Panc1 (cell line): ENCODE data around the gene TACC2. TPM values are rescaled to one million over a fixed set of nuclear protein-coding genes. Genes with fewer than 3 reads are reported as not detected.

ENCODE experiments used
- ATAC-seq: fragments of 200-7000 bp; cut with Tn5 transposase; 2 replicates; pipeline ENCODE4 v1.9.1; 2020; ENCODE audit warnings: mild to moderate bottlenecking, moderate library complexity
- BruUV-seq: library from RNA; stranded (reverse); fragments of 400-500 nt; replicated peaks from 2 replicates; lab custom pipeline; 2021; lab: Mats Ljungman, UMichigan
- CTCF ChIA-PET: fragments of 300-600 bp; sonication (Branson Sonifier 250); formaldehyde crosslinking; loops from one replicate; lab custom pipeline; 2022; ENCODE audit warnings: antibody characterized with exemption; lab: Charles Lee
- POLR2A ChIA-PET: fragments of 300-600 bp; sonication (Branson Sonifier 250); formaldehyde crosslinking; loops from one replicate; lab custom pipeline; 2022; ENCODE audit warnings: antibody characterized with exemption; lab: Charles Lee
- DNase-seq: peaks from one replicate; pipeline ENCODE4 v3.0.0-alpha.2; 2010; ENCODE audit warnings: low read depth, low spot score
- H3K27ac ChIP-seq: 2 replicates; pipeline ENCODE4 v1.5.1; 2011; ENCODE audit warnings: mild to moderate bottlenecking, low read length, inconsistent platforms
- H3K27me3 ChIP-seq: fragments of 200-500 bp; sonication (Bioruptor generic); 2 replicates; pipeline ENCODE4 v1.6.0; 2014; ENCODE audit warnings: low read length, inconsistent platforms; ENCODE audit not compliant: control insufficient read depth, insufficient read depth
- H3K36me3 ChIP-seq: fragments of 200-500 bp; sonication (Bioruptor generic); 2 replicates; pipeline ENCODE4 v1.5.1; 2014; ENCODE audit warnings: inconsistent platforms, mild to moderate bottlenecking, low read length, moderate library complexity; ENCODE audit not compliant: control insufficient read depth, insufficient read depth
- H3K4me1 ChIP-seq: 2 replicates; pipeline ENCODE4 v1.5.1; 2011; ENCODE audit warnings: inconsistent platforms, mild to moderate bottlenecking, low read length, moderate library complexity; ENCODE audit not compliant: control insufficient read depth, insufficient read depth
- H3K4me3 ChIP-seq, 2 experiments: 2 replicates each; pipeline ENCODE4 v1.5.1; 2011 to 2012; ENCODE audit warnings: low read depth in 2 of 2, low read length in 2 of 2, mild to moderate bottlenecking in 2 of 2, inconsistent platforms in 1 of 2, moderate library complexity in 1 of 2
- H3K9me3 ChIP-seq: fragments of 200-500 bp; sonication (Bioruptor generic); 2 replicates; pipeline ENCODE4 v1.5.1; 2014; ENCODE audit warnings: low read depth, mild to moderate bottlenecking, inconsistent platforms, low read length, moderate library complexity; ENCODE audit not compliant: control insufficient read depth, insufficient read depth
- CTCF ChIP-seq: fragments of 450-650 bp; IDR thresholded peaks from 2 replicates; pipeline ENCODE4 v1.5.1; 2017; ENCODE audit warnings: mild to moderate bottlenecking
- POLR2AphosphoS5 ChIP-seq: IDR thresholded peaks from 2 replicates; pipeline ENCODE4 v1.6.1; 2012; ENCODE audit warnings: mild to moderate bottlenecking, low read depth, low read length, moderate library complexity
- SIN3A ChIP-seq: IDR thresholded peaks from 2 replicates; pipeline ENCODE4 v1.6.1; 2012; ENCODE audit warnings: low read depth, mild to moderate bottlenecking, low read length, moderate library complexity, borderline replicate concordance; ENCODE audit not compliant: insufficient read depth
- TCF7L2 ChIP-seq: IDR thresholded peaks from 2 replicates; pipeline ENCODE4 v1.6.1; 2011; ENCODE audit warnings: mild to moderate bottlenecking, low read depth, low read length, inconsistent platforms
- in situ Hi-C: cut with HindIII; loops from 2 replicates; pipeline ENCODE4 v1.10.0; 2016; ENCODE audit warnings: low sequenced_read_pairs, low pct_unique_long_range_greater_than_20kb
- intact Hi-C: fragments of 100-400 bp; cut with micrococcal nuclease; formaldehyde crosslinking; loops from one replicate; pipeline ENCODE4 v1.10.0; 2022; ENCODE audit not compliant: unreplicated experiment
- total RNA-seq: library from RNA; stranded (reverse); gene quantifications from one replicate; pipeline ENCODE4 v1.2.1, GENCODE V29; 2021; ENCODE audit not compliant: unreplicated experiment
- TF ChIP-seq, protein P1 (sequence below), 2 experiments: IDR thresholded peaks; 2 replicates each; pipeline ENCODE4 v1.6.1; 2011 to 2012; ENCODE audit warnings: low read depth in 2 of 2, control low read depth in 1 of 2, low read length in 1 of 2, mild to moderate bottlenecking in 1 of 2, moderate library complexity in 1 of 2; ENCODE audit not compliant: insufficient read depth in 1 of 2

TACC2 gene
- total RNA-seq, 1 experiment from 2014 or later: 133 TPM

GRCh38 chr10:122248356-122249302, 259.7 kb downstream of the TACC2 start:
- ATAC-seq (no peak), DNase-seq (no peak)
- intact Hi-C loops: no loop called here
- Histone ChIP-seq H3K27ac (no peak overlapping the region), H3K9me3 (no peaks in the 10 kb centered on the region), H3K36me3 (peaks cover under 1% of the 10 kb centered on the region; the same call in 1 of the 2 replicates), H3K27me3 (no peaks in the 10 kb centered on the region), H3K4me3 (no peak overlapping the region), H3K4me1 (no peaks in the 10 kb centered on the region)
- no TSS peak for BruUV-seq
- ChIA-PET POLR2A (no interaction called here), CTCF (no interaction called here)
- no peak for TF ChIP-seq SIN3A
- TF ChIP-seq TCF7L2: no peak
- TF ChIP-seq, protein P1, sequence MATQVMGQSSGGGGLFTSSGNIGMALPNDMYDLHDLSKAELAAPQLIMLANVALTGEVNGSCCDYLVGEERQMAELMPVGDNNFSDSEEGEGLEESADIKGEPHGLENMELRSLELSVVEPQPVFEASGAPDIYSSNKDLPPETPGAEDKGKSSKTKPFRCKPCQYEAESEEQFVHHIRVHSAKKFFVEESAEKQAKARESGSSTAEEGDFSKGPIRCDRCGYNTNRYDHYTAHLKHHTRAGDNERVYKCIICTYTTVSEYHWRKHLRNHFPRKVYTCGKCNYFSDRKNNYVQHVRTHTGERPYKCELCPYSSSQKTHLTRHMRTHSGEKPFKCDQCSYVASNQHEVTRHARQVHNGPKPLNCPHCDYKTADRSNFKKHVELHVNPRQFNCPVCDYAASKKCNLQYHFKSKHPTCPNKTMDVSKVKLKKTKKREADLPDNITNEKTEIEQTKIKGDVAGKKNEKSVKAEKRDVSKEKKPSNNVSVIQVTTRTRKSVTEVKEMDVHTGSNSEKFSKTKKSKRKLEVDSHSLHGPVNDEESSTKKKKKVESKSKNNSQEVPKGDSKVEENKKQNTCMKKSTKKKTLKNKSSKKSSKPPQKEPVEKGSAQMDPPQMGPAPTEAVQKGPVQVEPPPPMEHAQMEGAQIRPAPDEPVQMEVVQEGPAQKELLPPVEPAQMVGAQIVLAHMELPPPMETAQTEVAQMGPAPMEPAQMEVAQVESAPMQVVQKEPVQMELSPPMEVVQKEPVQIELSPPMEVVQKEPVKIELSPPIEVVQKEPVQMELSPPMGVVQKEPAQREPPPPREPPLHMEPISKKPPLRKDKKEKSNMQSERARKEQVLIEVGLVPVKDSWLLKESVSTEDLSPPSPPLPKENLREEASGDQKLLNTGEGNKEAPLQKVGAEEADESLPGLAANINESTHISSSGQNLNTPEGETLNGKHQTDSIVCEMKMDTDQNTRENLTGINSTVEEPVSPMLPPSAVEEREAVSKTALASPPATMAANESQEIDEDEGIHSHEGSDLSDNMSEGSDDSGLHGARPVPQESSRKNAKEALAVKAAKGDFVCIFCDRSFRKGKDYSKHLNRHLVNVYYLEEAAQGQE (IDR thresholded peaks at IDR 0.05; ENCODE audit: insufficient read depth in 1 of 2, low read depth in 2 of 2, low read length in 1 of 2): no peak
- in situ Hi-C loops: no loop called here

- no peaks in the 10 kb centered on the region for H3K27me3 ChIP-seq
- POLR2A ChIA-PET: no interaction called here
- H3K4me1 ChIP-seq: no peaks in the 10 kb centered on the region
- peak; percentile 43 for ATAC-seq
- CTCF ChIA-PET: no interaction called here
- H3K27ac ChIP-seq: no peak overlapping the region
- intact Hi-C loops: no loop called here
- no peak for DNase-seq
- TF ChIP-seq POLR2AphosphoS5: no peak
- no peak for TF ChIP-seq CTCF
- TF ChIP-seq TCF7L2: no peak
- TF ChIP-seq SIN3A: no peak
- TF ChIP-seq, protein P1 (IDR thresholded peaks at IDR 0.05; ENCODE audit: insufficient read depth in 1 of 2, low read depth in 2 of 2, low read length in 1 of 2): no peak
- in situ Hi-C loops: no loop called here
- no peaks in the 10 kb centered on the region for H3K9me3 ChIP-seq
- BruUV-seq: no TSS peak
- H3K36me3 ChIP-seq: peaks cover 7% of the 10 kb centered on the region
- no peak overlapping the region for H3K4me3 ChIP-seq
These were observed 260.4 kb downstream of the TACC2 start for GRCh38 chr10:122249303-122249850.
